Kidney glomerular epithelial cell (primary cell): ENCODE results near the gene TNNT3.

ENCODE experiments used
- DNase-seq: peaks from one replicate; lab custom pipeline; 2025; lab: John Stamatoyannopoulos, UW

TNNT3 gene

DNA sequence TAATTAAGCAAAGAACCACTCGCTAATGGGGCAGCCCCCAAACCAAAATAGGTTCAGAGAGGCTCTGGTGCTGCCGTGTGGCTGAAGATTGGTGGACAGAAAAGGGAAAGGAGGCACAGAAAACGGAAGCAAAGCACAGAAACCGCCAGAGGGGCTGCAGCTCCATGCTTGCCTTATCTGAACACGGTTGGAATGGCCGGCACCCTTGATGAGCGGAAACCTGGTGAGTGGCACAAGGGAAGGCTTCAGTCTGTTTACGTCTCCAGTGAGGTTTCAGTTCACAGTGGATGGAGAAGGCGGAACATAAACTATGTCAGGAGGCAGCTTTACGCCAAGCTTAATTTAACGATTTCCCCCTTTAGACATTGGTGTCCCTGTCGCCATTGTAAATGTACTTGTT is 22.6 kb upstream of the TNNT3 start:
- DNase-seq: no peak

DNA sequence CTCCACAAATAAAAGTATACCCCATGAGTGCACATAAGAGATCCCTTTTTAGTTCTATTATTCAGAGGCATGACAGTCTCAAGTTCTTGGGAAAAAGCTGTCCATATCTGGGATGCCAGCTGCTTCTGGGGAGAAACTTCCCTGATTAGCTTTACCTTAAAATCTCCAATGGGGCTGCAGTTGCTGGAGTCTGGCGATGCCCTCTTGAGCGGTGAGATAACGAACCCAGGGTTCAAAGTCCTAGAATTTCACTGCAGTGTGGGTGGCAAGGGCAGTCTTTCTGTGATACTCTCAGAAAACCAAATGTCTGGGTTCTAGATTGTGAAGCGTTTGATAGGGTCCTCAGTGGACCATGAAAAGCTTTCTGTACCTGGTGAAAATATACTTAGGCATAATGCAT is 20.4 kb upstream of the TNNT3 start:
- no peak for DNase-seq

DNA sequence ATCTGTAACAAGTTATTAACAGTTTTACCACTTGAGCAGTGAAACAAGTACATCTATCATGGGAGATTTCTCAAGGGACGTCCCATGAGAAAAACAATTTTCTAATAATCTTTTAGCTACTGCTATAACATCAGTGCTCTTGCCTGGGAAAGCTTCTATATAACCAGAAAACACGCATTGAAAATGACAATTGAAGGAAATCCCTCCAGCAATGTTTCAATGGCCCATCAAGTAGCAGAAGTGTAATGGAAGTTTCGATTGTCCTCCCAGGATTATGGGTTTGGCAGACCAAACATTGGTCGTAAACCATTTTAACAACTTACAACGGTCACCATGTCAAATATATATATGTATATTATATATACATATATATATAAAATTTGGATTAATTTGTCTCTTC is 19.8 kb upstream of the TNNT3 start:
- DNase-seq: no peak

DNA sequence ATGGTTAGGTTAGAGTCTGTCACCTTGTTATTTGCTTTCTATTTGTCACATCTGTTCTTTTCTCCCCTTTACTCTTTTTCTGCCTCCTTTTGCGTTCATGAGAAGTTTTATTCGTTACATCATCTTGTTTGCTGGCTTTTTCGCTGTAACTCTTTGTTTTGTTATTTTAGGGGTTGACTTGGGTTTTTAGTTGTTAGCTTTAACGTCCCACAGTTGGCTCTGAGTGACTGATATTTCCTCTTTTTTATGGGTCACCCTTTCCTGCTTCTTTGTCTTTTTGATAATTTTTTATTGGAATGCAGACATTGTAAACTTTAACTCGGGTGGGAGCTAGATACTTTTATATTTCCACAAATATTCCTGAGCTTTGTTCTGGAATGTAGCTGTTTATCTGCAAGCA is 13.3 kb upstream of the TNNT3 start:
- DNase-seq: no peak

DNA sequence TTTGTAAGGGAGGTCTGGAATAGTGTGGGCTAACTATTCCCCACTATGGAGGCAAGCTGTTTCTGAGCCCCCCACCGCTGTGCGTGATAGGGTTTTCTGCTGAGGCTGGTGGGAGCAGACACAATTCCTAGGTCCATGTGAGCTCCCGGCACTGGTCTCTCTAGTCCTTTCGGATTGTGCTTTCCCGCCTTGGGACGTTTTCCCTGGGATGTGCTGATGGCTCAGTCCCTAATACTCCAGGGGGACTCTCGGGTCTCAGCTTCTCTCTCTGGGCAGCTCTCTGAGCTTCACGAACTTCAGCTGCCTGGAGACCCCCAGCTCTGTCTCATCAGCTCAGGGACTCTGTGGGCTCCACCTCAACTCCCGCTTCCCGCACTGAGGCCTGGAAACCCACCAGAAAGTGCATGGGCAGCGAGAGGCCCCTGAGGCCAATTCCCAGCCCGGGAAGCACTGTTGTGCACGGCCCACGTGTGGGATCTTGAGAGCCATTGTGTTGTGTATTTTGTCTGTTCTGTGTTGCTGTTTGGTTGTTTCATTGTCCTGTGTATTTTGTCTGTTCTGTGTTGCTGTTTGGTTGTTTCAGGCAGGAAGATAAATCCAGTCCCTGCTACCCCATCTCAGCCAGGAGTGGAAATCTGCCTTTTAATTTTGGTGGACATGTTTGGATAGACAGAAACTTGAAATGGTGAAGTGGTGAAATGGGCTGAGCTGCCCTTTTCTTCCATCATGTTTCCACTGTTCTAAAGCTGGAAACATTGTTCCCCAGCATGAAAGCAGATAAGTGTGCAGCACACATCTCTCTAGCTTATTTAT is 12.7 kb upstream of the TNNT3 start:
- DNase-seq: no peak

DNA sequence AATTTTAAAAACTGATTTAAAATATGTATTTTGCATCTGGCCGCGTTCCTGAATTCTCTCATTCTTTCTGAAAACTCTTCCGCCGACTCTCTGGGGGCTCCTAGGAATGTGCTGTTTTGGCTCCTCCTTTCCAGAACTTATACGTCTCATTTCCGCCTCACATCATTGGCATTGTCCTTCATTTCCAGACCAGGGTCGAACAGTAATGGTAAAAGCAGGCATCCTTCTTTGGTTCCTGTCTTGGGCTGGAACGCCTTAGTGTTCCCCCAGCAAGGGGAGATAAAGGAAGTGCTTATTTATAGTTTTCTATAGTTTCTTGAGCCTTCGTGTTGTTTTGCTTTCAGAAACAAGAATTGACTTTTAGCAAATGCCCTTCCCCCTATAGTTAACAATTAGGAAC is 10.9 kb upstream of the TNNT3 start:
- DNase-seq: no peak

DNA sequence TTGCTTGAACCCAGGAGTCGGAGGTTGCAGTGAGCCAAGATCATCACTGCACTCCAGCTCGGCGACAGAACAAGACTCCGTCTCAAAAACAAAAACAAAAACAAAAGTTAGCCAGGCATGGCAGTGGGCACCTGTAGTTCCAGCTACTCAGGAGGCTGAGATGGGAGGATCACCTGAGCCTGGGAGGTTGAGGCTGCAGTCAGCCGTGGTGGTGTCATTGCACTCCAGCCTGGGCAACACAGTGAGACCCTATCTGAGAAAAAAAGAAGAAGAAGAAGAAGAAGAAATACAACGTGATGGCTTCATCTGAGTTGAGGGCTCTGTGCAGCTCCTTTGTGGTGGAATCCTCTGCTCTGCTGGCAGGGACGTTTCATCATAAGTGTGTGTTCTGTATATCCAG is 10.0 kb upstream of the TNNT3 start:
- no peak for DNase-seq

DNA sequence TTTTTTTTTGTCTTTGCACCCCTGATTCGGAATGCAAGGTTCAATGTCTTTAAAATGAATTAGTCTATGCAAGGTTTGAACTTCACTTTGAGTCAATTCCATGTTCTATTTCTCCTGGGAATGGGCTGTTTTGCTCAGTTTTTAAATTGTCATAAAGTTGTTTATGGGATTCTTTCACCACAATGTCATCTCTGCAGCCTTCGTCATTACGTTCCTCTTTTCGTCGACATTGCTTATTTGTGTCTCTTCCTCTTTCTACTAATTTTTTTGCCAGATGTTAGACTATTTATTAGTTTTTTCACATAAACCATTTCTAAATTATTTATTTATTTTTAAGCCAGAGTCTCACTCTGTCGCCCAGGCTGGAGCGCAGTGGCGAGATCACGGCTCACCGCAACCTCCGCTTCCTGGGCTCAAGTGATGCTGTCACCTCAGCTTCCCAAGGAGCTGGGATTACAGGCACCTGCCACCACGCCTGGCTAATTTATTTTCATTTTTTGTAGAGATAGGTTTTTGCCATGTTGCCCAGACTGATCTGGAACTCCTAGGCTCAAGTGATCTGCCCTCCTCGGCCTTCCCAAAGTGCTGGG is 7.1 kb upstream of the TNNT3 start:
- no peak for DNase-seq

DNA sequence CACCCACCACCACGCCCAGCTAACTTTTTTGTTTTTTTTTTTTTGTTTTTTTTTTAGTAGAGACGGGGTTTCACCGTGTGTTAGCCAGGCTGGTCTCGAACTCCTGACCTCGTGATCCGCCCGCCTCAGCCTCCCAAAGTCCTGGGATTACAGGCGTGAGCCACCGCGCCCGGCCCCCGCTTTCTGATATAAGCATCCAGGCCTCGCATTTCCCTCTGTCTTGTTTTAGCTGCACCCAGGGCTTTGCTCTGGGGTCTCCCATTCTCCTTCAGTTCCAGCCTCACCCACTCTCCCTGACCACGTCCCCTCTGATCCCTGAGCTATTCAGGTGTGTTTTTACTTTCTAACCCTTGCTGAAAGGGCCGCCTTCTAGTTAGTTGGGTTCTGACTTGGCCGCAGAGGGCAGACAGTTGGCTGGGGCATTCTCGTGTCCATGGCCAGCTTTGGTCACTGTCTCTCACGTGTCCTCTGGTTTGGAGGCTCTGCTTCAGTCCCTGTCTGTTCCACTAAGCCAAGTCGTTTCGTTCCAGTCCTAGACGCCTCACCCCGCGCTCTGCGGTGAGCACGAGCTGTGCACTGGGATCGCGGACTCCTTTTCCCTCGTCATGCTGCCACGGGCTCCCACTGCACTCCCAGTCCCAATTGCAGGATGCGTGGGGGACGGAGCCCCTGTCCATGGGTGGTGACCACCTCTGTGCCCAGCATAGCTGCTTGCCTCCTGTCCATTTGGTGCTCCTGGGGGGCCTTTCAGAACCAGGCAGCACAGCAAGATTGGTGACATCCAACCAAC is 6.0 kb upstream of the TNNT3 start:
- no peak for DNase-seq

DNA sequence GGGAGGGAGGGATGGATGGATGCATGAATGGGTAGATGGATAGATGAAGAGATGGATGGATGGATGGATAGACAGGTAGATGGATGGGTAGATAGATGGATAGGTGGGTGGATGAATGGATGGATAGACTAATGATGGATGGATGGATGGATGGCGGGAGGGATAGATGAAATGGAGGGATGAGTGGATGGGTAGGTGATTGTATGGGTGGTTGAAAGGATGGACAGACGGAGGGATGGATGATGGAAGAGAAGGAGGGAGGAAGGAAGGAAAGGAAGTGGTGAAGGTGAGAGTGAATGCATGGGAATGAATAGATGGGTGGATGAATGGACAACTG is 3.7 kb upstream of the TNNT3 start:
- no peak for DNase-seq

DNA sequence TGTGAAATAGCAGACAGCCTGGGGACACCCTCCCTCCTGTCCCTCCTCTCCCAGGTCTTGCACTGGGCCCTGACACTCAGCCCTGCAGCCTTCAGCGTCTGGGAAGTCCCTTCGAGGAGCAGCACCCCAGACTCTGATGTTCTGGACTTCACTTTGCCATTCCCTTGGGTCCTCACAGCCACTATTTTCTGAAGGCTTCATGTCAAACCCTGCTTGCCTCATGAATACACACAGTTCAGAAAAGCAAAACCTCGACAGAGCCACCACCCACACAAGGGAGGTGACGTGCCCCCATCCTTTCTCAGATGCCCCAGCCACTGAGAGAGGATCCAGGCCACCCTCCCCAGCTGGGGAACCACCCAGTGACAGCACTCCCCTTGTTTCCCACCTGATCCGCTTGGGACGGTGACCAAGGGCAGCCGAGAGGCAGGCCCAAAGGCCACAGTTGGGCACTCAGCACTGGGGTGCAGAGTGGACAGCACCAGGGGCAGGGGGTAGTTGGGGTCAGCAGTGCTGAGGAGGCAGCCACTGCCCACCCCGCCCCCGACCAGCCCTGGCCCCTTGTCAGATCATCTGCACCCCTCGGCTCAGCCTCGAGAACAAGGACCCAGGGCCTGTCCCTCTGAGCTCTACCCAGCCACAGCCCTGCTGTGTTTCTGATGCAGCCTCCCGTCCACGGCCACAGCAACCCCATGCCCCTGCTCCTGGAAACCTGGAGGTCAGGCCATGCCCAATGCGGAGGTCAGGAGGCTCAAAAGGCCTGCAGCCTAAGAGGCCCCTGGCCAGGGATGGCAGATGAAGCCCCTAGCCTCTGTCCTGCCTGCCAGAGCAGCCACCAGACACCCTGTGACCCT is 3.1 kb upstream of the TNNT3 start:
- DNase-seq: no peak

DNA sequence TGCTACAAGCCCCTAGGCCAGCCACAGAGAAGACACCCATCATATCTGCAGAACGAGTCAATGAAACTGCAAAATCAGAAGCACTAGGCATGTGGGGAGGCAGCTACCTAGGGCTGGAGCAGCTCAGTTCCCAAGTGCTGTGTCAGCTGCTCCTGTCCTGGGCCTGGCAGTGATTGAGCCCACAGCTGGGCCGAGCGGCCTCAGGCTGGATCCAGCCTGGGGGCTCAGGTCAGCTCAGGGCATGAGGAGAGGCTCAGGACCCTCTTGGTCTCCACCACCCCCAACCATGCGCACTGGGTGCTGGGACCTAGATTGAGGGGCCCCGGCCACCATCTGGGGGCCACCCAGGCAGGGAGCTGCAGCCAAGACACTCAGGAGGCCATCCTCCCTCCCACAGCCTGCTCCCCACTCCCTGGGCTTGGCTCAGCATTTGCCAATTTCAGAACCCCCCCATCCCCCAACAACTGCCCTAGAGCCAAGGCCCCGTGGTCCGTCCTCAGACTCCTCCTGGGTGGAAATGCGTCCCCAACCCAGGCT is 2.4 kb upstream of the TNNT3 start:
- DNase-seq: no peak

DNA sequence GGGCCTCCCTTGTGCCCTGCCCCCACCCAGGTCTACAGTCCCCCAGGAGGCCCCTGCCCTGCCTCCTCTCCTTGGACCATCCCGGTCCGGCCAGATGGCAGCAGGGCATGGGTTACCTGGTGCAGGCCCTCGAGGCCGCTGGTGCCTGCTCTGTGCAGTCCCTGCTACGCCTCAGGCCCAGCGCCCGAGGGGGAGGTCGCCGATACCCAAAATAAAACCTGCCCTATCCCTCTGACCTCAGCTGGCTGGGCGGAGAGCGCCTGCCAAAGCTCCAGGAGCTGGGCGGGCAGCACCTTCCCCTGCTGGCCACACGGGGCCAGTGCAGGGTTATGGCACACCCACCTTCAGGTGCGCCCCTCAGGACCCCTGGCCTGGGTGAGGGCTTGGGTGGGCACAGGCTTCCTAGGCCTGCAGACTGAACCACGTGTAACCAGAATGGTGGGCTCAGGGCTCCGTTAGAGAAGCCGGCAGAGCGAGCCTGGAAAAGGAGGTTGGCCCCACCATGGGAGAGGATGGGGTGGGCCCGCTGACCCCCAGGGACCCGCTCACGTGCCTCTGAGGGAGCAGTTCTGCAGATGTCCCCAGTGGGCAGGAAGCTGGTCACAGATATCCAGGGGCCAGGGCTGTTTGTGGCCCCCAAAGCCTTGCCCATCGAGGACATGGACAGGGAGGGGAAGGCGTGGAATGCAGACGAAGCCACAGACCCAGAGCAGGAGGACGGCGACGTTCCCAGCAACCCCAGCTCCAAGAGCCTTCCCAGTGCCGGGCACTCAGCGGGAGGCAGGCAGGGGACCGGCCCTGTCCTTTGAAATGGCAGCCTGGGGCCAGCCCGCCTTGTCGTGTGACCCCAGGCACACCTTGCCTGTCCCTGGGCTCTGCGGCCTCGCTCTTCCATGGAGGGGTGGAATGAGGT is 1.7 kb upstream of the TNNT3 start:
- DNase-seq: no peak

DNA sequence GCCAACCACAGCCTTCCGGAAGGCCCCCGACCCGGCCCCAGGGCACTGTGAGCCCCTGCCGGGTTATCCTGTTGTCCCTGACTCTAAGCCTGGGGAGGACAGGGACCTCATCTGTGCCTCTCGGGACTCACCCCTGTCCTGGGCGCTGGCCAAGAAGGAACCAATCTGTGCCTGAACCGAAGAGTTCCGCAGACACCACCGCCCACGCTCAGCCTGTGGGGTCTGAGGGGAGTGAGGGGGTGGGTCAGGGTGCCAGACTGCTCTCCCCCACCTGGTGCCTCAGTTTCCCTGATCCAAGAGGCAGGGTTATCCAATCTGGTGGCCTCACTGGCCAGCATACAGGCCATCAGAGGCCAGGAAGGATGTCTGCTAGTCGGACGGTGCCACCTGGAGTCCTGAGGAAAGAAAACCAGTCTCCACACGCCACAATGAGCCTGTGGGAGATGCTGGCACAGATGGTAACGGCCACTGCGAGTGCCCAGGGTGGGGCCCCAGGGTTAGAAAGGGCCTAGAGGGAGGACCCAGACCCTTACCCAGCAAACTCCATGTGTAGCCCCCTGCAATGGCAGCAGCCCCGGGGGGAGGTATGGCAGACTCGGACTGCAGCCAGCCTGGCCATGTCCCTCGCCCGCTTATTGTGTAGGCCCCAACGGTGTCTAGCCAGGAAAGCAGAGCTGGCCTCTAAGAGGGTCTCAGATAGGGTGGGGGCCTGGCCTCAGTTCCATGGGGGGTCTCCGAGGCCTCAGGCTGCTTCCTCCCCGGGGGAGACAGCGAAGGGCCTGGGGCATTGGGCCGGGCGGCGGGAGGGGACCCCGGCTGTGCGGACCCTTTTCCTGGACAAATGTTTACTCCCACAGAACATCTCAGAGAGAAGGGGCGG is 827 bp upstream of the TNNT3 start:
- DNase-seq: no peak

DNA sequence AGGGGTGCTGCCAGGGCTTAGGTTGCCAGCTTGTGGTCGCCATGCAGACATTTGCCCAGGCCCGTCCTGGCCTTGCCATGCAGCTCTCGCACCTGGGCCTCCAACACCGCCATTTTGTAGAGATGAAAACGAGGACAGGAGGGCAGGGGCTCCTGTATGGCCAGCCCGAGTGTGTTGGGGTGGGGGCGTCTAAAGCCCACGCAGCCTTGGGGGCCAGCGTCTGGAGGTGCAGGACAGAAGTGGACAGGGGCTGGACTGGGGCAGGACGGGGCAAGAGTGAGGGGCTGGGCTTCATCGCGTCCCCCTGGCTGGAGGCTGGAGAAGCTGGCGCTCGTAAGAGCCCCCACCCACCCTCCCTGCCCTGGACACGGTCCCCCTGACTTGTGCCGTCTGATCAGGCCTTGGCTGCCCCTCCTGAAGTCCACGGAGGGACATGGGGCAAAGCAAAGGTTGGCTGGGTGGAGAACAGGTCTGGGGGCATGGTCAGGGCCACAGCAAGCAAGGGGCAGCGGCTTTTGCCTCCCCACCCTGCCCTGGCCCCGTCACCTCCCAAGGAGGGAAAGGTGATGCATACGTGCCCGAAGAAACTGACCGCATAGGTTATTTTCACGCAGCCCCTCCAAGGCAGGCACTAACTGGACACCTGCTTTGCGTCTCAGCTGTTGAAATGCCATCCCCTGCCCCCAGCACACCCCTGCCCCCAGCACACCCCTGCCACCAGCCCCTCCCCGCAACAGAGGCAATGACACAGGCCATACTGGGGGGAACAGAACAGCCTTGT is 815 bp downstream of the TNNT3 start:
- no peak for DNase-seq

DNA sequence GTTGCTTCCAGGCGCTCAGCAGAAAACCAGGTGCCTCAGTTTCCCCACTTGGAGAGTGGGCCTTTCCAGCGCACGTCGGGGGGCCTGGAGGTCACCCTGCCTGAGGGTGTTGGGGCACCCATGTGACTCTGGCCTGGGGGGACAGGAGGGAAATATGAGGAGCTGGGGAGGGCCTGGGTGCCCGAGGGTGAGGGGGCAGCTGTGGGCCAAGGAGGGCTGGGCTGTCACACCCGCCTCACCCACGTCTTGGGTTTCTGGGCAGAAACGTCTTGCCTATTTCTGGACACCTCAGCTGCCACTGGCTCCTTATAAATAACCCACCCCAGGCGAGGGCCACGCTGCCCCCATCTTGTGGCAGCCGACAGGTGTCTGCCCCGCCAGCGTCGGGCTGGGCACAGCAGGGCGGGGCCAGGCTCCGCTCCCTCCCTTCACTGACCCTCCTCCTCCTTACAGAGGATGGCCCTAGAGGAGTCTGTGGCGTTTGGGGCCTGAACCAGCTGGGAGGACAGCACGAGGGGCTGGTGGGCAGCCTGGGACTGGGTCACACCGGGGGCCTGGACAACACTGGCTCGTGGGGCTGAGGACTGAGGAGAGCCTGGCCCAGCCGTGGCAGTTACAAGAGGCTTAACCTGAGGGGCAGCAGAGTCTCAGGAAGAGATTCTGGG is 1.5 kb downstream of the TNNT3 start:
- DNase-seq: no peak

DNA sequence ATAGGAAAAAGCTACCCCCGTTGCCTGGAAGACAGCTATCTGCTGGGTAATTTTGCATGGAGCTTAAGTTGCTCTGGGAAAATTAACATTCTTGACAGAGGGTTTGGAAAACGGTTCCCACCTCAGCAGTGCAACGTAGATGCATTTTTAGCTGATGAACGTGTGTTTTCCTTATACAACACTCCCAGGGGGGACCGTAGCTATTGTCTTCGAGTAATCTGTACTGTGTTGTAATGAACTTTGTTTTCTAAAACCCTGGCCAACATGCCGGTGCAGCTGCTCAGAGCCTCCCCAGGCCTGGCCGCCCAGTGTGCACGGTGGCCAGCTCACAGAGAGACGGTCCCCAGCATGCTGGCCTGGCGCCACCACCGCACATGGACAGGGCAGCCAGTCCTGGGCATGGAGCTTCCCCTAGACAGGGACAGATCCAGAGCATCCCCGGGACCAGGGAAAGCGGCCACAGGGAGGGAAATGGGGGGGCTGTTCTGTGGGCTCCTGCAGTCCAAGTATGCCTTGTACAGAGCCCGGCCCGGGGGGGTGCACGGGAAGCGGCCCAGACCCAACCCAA is 2.2 kb downstream of the TNNT3 start:
- DNase-seq: no peak

DNA sequence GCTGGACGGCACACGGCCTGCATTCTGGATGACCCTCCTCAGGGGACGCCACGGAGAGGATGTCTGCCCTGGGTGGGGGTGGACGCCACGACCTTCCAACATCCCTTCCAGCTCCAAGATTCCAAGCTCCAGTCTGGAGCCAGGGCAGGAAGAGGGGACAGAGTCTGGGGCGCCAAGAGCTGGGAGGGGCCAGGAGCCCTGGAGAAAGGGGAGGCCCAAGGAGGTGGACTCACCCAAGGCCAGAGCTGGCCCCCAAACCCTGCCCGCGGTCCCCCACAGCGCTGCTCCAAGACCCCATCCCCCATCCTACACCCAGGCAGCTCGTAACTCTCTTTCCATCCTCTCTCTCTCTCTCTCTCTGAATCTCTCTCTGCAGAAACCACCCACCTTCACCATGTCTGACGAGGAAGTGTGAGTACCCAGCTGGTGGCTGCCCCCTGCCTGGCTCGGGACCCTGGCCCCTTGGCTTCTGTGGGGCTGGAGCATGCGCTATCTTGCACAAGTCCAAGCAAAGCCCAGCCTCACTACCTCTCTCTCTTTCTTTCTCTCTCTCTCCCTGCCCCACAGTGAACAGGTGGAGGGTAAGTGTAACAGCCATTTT is 3.1 kb downstream of the TNNT3 start:
- no peak for DNase-seq
